Tibial nerve (tissue), 4 donors: Measurements from ENCODE around the gene PRKG1.

ENCODE experiments used
- EP300 ChIP-seq, 2 donors: sonication (generic); formaldehyde crosslinking; IDR thresholded peaks; one replicate each; pipeline ENCODE4 v1.6.1; 2017; ENCODE audit warnings: antibody characterized with exemption in 2 of 2, mild to moderate bottlenecking in 1 of 2
- POLR2A ChIP-seq, 2 donors: fragments of 450-650 bp; IDR thresholded peaks; one replicate each; pipeline ENCODE4 v1.6.1; 2017; ENCODE audit warnings: antibody characterized with exemption in 2 of 2, mild to moderate bottlenecking in 2 of 2, moderate library complexity in 2 of 2
- TF ChIP-seq, protein P1 (sequence below), 5 experiments: fragments of 200-600 bp in 3 of 5; fragments of 450-650 bp in 2 of 5; sonication (generic) in 3 of 5; IDR thresholded peaks; one replicate each; pipeline ENCODE4 v1.5.1; 2016 to 2019; ENCODE audit warnings: antibody characterized with exemption in 5 of 5, mild to moderate bottlenecking in 3 of 5, moderate library complexity in 2 of 5

DNA sequence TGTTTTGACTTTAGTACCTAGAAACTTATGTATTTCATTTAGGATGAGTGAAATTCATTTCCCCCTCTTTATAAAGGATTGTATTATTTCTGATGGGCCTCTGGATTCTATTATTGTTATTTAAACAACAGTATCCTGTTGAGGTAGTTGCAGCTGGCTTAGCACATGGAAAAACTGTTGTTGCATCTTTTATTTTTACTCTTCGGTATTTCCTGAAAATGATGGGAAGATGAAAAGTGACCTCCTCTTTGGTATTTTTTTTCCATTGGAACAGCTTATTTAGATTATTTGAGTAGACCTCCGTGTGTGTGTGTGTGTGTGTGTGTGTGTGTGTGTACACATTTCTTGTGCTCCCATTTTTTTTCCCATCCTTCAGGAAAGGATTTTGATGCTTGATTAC, 129.8 kb downstream of the PRKG1 start:
- TF ChIP-seq, protein P1, sequence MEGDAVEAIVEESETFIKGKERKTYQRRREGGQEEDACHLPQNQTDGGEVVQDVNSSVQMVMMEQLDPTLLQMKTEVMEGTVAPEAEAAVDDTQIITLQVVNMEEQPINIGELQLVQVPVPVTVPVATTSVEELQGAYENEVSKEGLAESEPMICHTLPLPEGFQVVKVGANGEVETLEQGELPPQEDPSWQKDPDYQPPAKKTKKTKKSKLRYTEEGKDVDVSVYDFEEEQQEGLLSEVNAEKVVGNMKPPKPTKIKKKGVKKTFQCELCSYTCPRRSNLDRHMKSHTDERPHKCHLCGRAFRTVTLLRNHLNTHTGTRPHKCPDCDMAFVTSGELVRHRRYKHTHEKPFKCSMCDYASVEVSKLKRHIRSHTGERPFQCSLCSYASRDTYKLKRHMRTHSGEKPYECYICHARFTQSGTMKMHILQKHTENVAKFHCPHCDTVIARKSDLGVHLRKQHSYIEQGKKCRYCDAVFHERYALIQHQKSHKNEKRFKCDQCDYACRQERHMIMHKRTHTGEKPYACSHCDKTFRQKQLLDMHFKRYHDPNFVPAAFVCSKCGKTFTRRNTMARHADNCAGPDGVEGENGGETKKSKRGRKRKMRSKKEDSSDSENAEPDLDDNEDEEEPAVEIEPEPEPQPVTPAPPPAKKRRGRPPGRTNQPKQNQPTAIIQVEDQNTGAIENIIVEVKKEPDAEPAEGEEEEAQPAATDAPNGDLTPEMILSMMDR (IDR thresholded peaks at IDR 0.05), result no peak
- TF ChIP-seq POLR2A (IDR thresholded peaks at IDR 0.05) (no peak), EP300 (IDR thresholded peaks at IDR 0.05) (no peak)
